Keratinocyte (primary cell): Measurements from ENCODE around the gene WASF3.

ENCODE experiments used
- CTCF ChIP-seq, 3 experiments: IDR thresholded peaks in 1 of 3; conservative IDR thresholded peaks in 1 of 3; optimal IDR thresholded peaks in 1 of 3; 2 replicates in 2 of 3; 3 replicates in 1 of 3; pipeline versions ENCODE3 to v1.5.1; 2011; ENCODE audit warnings: low read length in 3 of 3, mild to moderate bottlenecking in 3 of 3, moderate library complexity in 2 of 3, control low read depth in 1 of 3, inconsistent platforms in 1 of 3; ENCODE audit not compliant: insufficient read depth in 2 of 3; ENCODE audit errors: extremely low read depth in 1 of 3
- EZH2 ChIP-seq: IDR thresholded peaks from one replicate; pipeline ENCODE4 v1.6.1; 2012; ENCODE audit warnings: inconsistent platforms, mild to moderate bottlenecking, low read length, moderate library complexity

GRCh38 chr13:26699197-26699490 is 141.7 kb downstream of the WASF3 start:
- TF ChIP-seq EZH2, result no peak
- TF ChIP-seq CTCF (optimal IDR thresholded peaks at IDR 0.05 in 1 of 3, IDR thresholded peaks at IDR 0.05 in 1 of 3, conservative IDR thresholded peaks at IDR 0.05 in 1 of 3; ENCODE audit: extremely low read depth in 1 of 3, insufficient read depth in 2 of 3, low read length in 3 of 3), result no peak
